Measurements from ENCODE around the gene LGALS9C.
"Not testable (repeated sequence)": the region's sequence is repeated elsewhere in the genome, so short reads cannot be mapped to it uniquely, and the experiment has no call there.

GRCh38 chr17:18463831-18464502 is 12.6 kb upstream of the LGALS9C start:
- TF ChIP-seq CTCF (IDR thresholded peaks at IDR 0.05; ENCODE audit: low read length); EZH2 (optimal IDR thresholded peaks at IDR 0.05; ENCODE audit: low read depth, low read length); EZH2phosphoT487 (IDR thresholded peaks at IDR 0.05; ENCODE audit: low read length): not testable (repeated sequence)
